NCI-H2227 (cell line): ENCODE results near the gene SLC46A2.

Experiments
- DNase-seq: peaks from one replicate; lab custom pipeline; 2025; ENCODE audit not compliant: unreplicated experiment; lab: John Stamatoyannopoulos, UW

Gene SLC46A2

DNA sequence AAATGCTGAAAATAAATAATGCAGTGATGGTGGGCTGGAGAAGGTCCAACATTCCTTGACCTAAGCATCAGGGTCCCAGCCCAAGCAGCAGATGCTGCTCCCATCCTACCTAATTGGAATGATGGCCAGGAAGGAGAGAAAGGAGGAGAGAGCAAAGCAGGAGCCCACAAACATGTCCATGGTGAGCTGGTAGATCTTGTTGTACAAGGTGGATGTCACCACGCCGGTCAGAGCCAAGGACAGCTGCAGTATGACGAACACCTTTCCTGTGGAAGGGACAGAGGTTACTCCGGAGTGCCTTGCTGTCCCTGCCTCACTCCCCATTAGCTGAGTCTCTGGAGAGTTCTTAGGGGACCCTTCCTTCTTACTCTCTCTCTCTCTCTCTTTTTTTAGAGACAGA is 4.3 kb downstream of the SLC46A2 start:
- DNase-seq: no peak

DNA sequence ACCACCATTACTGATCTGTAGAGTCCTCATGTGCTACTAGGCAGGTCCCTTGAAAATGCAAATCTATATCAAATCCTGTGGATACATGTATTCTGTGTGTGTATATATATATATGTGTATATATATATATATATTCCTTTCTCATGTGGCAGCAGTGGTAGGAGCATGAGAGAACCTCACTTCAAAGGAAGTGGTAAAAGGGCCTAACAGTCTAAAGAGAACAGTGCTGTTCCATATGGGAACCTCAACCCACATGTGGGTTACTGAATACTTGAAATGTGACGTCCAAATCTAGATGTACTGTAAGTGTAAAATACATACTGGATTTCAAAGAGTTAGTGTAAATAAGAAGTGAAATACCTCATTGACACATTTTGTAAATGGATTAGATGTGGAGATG is 5.4 kb downstream of the SLC46A2 start:
- DNase-seq: no peak

DNA sequence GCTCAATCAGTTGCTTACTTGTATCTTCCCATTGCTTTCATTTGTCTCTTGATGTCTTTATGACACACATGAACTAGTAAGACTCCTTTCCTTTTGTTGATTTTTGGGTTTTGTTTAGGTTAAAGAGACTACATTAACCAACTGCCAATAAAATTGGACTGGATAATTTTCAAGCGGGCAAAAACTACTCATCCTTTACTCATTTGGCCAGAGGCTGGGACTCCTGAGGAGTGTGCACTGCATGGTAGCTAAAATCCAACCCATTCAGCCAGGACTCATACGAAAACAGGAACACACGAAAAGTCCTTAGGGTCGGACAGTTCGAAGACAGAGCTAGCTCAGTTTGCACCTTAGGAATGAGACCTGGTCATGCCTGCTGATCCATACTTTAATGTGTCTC is 6.0 kb downstream of the SLC46A2 start:
- DNase-seq: no peak

DNA sequence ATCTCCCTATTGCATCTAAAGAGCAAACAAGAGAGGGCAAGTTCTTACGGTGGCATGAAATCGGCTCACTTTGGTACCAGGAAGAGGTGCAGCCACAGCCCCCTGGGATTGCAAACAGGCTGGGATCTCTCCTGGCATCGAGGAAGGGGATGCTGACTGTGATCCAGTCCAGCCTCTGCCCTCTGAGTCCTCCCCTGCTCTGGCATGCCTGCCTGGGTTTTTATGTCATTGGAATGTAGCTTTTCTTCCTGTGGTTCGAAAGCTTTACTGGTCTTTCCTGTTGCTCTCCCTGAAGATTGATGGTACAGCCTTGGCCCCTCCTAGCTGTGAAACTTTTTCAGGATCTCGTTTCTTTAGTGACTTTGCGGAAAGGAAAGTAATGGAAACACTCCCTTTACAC is 6.6 kb downstream of the SLC46A2 start:
- no peak for DNase-seq

DNA sequence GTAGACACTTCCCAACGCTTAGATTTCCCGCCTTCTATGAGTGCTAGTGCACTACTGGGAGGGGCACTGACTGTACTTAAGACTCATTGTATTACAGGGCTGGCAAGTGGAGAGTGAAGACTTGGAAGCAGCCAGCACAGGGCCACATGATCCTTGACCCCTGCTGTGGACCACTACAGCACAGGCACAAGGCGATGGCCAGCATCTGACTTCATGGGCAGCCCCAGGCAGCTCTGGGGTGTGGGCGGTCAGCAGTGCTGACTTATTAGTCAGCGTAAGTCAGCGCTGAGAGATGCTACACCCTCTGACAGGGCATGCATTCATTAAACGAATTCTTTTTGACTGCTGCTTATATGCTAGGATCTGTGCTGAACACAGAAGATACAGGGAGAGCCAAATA is 9.3 kb downstream of the SLC46A2 start:
- no peak for DNase-seq

DNA sequence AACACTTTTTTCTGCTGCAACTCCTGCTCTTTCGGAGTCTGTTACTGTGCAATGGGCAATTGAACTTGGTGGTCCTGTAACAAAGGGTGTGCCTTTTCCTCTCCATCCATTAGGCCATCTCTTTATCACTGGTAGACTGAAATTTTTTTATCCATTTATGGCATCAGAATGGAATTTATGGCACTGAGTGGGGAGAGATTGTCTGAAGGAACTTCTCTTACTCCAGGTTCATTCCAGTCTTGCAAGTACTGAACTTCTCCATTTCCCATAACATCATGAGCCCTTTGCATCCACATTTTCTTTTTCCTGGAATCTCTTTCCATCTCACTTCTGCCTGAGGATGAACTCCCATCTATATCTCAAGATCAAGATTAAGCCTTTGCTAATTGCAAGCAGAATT is 10.0 kb downstream of the SLC46A2 start:
- DNase-seq: no peak

DNA sequence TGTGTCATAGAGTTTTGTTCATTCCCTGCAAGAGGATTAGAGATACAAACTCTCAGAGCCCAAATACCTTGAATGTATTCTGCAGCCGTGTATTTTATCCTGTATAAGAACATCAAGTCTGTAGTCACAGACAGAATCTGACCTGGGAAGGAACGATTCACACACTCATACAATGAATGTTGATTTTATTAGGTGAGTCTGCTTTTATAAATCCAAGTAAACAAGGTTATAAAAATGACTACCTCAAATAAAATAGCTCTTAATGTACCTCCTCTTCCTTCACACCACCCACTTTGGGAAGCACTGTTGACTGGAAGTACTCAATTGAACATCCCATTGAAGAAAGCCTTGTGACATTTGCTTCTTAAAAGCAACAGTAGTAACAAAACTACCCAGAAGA is 11.9 kb downstream of the SLC46A2 start:
- no peak for DNase-seq

DNA sequence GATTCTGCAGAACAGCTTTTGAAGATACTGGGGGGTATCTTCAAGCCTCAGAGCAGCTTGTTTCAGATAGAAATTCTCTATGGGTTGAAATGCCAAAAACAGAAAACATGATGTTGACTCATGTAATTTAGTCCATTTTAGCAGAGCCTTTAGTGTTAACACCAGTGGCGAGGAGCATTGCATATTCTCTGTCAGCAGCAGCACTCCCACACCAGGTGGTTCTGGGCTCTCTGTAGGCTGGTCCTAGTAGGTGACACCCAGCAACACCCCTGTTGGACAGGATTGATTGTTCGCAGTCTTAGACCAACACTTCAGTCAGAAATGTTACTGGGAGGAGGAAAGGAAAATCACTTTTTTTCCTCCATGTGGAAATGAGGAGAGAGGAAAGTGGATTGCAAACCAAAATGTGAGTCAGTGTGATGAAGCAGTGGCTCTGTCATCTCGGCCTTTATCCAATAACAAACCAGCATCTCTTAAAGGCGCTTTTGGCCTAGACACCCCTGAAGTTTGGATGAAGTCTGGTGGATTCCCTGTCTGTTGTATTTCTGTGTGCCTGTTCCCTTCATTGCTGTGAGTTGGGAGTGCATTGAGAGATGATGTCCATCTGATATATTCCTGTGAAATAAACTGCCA is 16.8 kb downstream of the SLC46A2 start:
- no peak for DNase-seq

DNA sequence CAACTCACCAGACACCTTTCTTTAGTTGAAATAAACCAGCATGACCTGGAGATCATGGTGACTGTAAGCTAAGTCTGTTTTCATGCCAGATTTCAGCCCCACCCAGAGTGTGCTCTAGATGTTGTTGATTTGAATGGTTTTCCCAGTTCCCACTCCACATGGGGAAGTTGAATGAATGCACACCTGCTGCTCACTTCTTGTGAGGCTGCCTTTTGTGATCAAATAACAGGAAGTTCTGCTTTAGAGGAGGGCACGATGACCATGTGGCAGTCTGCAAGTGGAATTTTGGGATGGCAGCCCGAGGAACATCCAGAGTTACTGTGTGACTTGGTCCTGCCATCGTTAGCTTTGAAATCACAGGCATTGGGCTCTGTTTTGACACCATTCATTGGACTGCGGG is 18.7 kb downstream of the SLC46A2 start:
- DNase-seq: no peak

DNA sequence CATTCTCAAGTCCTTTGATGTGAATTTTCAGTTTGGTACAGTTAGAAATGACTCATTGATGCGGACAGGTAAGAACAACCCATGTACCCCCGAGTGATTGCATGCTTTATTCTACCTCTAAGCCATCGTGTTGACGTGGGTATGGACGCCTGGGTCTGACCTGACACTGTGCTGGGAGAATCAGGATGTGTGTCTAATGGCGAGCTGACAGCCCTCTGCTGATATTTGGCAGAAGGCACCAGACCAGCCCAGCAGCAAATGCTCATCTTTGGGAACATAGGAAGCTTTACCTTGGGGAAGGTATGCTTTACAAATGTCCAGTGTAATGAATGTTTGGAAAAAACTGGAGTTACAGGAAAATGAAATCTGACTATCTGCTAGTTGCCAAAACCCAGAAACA is 20.1 kb downstream of the SLC46A2 start:
- DNase-seq: no peak

DNA sequence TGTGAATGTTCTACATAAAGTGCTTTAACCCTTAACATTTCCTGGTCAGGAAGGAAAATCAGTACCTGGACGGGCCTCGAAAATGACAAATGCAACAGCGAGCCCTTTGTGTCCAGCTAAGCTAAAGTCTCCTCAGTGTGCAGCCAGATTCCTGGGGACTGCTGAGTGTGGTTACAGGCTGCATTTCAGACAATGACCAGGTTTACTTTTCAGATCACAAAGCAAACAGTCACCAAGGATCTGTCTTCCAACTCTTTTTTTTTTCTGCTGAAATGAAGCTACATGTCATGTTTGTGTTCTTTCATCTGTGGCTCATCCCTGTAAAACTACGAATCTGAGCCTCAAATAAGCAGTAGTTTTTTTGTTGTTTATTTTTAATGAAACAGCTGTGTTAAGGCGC is 20.8 kb downstream of the SLC46A2 start:
- no peak for DNase-seq

DNA sequence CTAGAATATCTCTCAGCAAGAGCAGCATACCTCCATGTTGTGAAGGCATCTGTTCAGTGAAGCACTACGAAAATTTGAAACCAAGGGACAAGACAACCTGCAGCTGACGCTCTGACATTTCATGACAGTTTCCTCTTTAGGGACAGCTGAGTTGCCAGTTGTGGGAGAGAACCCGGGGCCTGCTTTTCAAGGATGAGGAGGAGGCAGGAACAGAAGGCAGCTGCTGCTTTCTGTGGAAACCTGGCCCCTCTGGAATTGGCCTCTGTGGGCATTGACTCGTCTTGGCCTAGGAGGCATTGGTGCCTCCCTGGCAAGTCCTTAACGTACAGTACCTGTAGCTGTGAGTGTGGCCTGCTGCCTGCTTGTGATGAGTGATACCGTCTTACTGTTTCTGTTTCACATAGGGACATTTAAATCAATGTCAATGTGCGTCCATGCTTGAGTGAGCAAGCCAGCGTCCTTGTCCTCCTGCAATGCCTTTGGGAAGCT is 21.6 kb downstream of the SLC46A2 start:
- no peak for DNase-seq

DNA sequence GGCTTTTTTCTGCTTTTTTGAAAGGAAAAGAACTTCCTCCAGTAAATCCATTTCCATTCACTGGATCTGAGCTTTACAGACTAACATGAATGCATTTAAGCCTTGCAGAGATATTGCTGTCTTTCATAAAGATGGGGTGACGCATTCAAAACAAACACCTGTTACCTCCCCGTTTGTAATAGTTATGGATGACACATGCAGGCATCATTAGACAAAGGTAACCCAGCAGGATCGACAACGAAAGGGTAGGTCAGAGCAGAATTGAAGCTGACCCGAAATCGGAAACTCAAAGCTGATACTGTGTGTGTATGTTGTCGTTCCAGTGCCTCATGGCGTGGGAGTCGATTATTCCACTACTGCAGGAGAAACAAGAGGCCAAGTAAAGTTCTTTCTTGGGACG is 22.2 kb downstream of the SLC46A2 start:
- DNase-seq: no peak

DNA sequence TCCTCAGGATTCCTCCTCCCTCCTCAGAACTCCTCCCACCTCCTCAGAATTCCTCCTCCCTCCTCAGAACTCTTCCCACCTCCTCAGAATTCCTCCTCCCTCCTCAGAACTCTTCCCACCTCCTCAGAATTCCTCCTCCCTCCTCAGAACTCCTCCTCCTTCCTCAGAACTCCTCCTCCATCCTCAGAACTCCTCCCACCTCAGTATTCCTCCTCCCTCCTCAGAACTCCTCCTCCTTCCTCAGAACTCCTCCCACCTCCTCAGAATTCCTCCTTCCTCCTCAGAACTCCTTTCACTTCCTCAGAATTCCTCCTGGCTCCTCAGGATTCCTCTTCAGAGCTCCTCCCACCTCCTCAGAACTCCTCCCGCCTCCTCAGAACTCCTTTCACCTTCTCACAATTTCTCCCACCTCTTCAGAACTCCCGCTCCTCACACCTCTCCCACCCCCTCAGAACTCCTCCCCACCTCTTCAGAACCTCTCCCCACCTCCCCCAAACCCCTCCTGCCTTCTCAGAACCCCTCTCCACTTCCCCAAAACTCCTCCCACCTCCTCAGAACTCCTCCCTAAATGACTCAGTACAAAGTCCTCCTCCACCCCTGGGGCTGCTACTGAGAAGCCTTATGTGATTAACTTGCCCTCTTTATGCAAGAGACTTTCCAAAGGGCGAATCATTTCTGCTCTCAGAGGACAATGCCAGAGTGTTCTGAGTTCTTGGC is 23.2 kb downstream of the SLC46A2 start:
- DNase-seq: no peak

DNA sequence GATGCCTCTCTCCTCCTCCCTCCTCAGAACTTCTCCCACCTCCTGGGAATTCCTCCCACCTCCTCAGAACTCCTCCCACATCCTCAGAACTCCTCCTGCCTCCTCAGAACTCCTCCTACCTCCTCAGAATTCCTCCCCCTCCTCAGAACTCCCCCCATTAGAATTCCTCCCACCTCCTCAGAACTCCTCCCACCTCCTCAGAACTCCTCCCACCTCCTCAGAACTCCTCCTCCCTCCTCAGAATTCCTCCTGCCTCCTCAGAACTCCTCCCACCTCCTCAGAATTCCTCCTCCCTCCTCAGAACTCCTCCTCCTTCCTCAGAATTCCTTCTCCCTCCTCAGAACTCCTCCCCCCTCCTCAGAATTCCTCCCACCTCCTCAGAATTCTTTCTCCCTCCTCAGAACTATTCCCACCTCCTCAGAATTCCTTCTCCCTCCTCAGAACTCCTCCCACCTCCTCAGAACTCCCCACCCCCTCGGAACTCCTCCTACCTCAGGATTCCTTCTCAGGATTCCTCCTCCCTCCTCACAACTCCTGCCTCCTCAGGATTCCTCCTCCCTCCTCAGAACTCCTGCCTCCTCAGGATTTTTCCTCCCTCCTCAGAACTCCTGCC is 23.9 kb downstream of the SLC46A2 start:
- no peak for DNase-seq

DNA sequence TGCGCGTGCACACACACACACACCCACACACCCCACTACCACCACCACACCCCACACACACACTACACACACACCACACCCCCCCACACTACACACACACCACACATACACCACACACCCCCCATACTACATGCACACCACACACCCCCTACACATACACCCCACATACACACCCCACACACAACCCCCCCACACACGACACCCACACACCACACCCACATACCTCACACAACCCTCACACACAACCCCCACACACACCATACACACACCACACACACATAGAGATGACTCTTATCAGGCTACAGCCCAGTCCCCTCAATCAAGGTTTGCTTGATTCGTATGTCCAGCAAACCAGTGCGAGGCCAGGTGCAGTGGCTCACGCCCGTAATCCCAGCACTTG is 25.7 kb downstream of the SLC46A2 start:
- DNase-seq: no peak

DNA sequence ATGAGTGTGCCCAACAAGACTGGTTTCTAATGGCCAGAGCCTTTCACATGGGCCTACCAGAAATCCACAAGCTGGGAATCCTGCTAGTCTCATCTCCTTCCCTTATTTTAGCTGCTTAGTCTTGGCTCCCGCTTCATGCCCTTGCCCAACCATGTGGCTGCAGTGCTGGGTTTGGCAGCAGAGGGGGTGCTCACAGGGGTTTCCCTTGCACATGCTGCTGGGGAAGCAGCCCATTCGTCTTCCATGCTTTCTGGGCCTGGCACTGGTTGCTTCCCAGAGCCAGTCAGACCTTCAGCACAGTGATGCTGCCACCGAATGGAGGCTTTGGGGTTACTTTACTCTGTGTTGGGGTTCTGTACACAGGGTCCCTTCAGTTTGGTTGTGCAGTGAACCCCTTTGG is 26.3 kb downstream of the SLC46A2 start:
- no peak for DNase-seq

DNA sequence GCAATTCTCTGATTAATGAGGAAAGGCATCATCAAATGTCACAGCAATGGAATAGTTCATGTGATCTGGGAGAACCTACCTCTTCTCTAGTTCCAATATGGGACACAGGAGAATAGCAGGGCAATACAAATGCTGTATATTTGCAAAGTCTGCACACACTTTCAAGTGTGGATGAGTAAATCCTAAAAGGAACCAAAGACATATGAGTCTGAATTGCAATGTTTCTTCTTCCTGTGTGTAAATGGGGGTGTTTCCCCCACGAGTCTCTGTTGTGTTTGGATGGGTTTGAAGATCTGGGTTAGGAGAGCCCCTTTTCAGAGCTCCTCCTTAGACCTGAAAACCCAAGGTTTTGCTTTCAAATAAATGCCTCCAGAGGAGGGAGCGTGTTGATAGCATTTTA is 26.9 kb downstream of the SLC46A2 start:
- no peak for DNase-seq

DNA sequence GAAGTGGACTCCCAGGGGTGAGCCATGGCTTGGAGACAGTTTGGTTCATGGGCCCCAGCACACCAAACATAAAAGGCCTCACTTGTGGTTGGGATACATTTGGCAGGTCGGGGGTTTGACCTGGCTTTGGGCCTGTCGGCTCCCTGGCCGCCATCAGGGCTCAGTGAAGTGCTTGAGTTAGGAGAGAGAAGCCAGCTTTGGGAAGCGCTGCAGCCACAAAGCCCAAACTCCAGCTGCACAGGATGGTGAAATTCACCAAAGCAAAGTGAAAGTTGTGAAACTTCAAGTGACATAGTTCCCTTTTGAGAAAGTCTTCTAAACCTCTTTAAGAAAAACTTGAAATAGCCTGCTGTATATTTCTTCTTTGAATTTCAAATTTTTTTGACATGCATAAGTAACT is 27.5 kb downstream of the SLC46A2 start:
- no peak for DNase-seq

DNA sequence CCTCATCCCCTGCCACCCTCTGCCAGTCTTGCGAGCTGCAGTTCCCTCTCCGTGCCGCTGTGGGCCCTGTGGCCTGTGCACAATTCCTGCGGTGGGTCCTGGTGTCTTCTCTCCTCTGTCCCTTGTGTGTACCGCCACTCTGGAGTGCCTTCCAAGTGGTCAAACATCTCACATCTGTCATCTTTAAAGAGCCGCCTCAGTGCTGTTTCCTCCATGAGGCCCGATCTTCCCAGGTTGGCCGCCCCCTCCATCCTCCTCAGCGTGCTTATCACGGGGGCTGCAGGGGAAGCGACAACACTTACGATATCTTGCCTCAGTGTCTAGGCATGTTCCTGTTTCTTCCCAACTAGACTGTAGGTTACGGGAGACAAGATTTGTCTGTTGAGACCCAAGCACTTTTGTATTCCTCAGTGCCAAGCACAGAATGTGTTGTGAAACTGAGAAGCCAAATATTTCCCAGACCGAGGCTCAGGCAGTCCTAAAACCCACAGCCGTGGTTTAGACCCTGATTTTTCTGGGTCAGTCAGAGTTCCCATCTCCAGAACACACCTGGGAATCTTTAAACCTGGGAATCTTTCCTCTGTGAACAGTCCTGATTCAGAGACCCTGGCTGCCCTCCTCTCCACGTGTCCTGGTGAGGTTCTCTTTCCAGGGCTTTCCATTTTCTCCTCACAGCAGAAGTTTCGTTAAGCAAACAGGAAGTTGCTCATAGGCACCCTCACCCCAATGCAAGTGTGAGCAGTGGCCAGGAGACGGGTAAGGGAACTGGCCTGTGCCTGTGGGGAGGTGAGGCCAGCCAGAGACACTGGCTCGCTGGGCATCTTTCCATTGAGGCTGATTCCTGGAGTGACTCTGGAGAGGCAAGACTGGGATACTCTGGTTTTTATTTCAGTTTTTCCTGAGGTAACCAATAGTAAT is 28.8 kb downstream of the SLC46A2 start:
- no peak for DNase-seq

DNA sequence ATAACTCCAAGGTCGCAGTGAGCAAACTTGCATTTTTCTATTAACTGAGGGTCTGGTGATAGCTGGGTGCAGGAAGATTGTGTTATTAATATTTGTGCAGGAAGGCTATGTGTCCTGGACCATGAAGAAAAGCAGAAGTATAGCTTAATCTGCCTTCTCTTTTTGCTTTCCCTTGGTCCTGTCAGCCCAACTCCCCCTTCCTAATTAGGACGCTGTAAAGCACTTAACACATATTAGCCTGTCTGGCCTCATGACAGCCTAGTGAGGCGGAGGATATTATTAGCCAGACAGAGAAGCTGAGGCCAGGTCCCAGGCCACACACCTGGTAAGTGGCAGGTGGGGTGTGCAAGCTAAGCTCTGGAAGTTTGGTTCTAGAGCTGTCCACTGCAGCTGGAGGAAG is 29.5 kb downstream of the SLC46A2 start:
- no peak for DNase-seq
